ENCODE data around the gene POLQ. TPM values are rescaled to one million over a fixed set of nuclear protein-coding genes. Genes with fewer than 3 reads are reported as not detected.

Gene POLQ
- total and polyA plus RNA-seq, 7 donors, result 0.01 to 0.90 (median 0.17) TPM

- ATAC-seq (no peak), DNase-seq (no peak)
- TF ChIP-seq CTCF (IDR thresholded peaks at IDR 0.05), result no peak
- no peaks in the 10 kb centered on the region for H3K36me3 ChIP-seq (ENCODE audit: insufficient read depth in 1 of 2, low read depth in 1 of 2)
- H3K27ac ChIP-seq, result no peak overlapping the region
- no peak overlapping the region for H3K4me3 ChIP-seq
- intact Hi-C loops (cut with DNase I), result no loop called here
- H3K27me3 ChIP-seq (ENCODE audit: insufficient read depth in 3 of 3, low read length in 2 of 3), result no peaks in the 10 kb centered on the region
- peaks cover 14% of the 10 kb centered on the region for H3K9me3 ChIP-seq
- no peaks in the 10 kb centered on the region for H3K4me1 ChIP-seq
Observed at GRCh38 chr3:121515862-121516261, 29.9 kb downstream of the POLQ start.

- Histone ChIP-seq H3K27ac (no peak overlapping the region), H3K27me3 (ENCODE audit: insufficient read depth in 3 of 3, low read length in 2 of 3) (no peaks in the 10 kb centered on the region), H3K9me3 (peaks cover 14% of the 10 kb centered on the region), H3K4me3 (no peak overlapping the region), H3K4me1 (no peaks in the 10 kb centered on the region), H3K36me3 (ENCODE audit: insufficient read depth in 1 of 2, low read depth in 1 of 2) (no peaks in the 10 kb centered on the region)
- intact Hi-C loops (cut with DNase I), result no loop called here
- DNase-seq, result no peak
- 42 to 69% (median 45%) methylated on average over 2 of the region's 2 CpGs for WGBS, 3 donors
- no peak for TF ChIP-seq CTCF (IDR thresholded peaks at IDR 0.05)
- no peak for ATAC-seq
Observed at GRCh38 chr3:121515313-121515712, 30.5 kb downstream of the POLQ start.

GRCh38 chr3:121514496-121514895, 31.3 kb downstream of the POLQ start:
- DNase-seq, result no peak
- no peaks in the 10 kb centered on the region for H3K27me3 ChIP-seq (ENCODE audit: insufficient read depth in 3 of 3, low read length in 2 of 3)
- no peaks in the 10 kb centered on the region for H3K36me3 ChIP-seq (ENCODE audit: insufficient read depth in 1 of 2, low read depth in 1 of 2)
- ATAC-seq, result no peak
- H3K9me3 ChIP-seq, result peaks cover 14% of the 10 kb centered on the region
- H3K27ac ChIP-seq, result no peak overlapping the region
- intact Hi-C loops (cut with DNase I), result no loop called here
- 97 to 99% (median 98%) methylated on average over 3 of the region's 3 CpGs for WGBS, 3 donors
- H3K4me3 ChIP-seq, result no peak overlapping the region
- TF ChIP-seq CTCF (IDR thresholded peaks at IDR 0.05), result no peak
- H3K4me1 ChIP-seq, result no peaks in the 10 kb centered on the region

- H3K4me1 ChIP-seq, result no peaks in the 10 kb centered on the region
- WGBS, 3 donors, result 95 to 97% (median 95%) methylated on average over 4 of the region's 4 CpGs
- H3K27ac ChIP-seq, result no peak overlapping the region
- no peak for ATAC-seq
- no peaks in the 10 kb centered on the region for H3K27me3 ChIP-seq (ENCODE audit: insufficient read depth in 3 of 3, low read length in 2 of 3)
- no peak for TF ChIP-seq CTCF (IDR thresholded peaks at IDR 0.05)
- no peak for DNase-seq
- H3K36me3 ChIP-seq (ENCODE audit: insufficient read depth in 1 of 2, low read depth in 1 of 2), result no peaks in the 10 kb centered on the region
- intact Hi-C loops (cut with DNase I), result no loop called here
- no peak overlapping the region for H3K4me3 ChIP-seq
- no peaks in the 10 kb centered on the region for H3K9me3 ChIP-seq
Observed at GRCh38 chr3:121508389-121508788, 37.4 kb downstream of the POLQ start.

GRCh38 chr3:121505256-121505655, 40.5 kb downstream of the POLQ start:
- intact Hi-C loops (cut with DNase I), result no loop called here
- no peak for TF ChIP-seq CTCF (IDR thresholded peaks at IDR 0.05)
- Histone ChIP-seq H3K36me3 (ENCODE audit: insufficient read depth in 1 of 2, low read depth in 1 of 2) (no peaks in the 10 kb centered on the region), H3K4me1 (no peaks in the 10 kb centered on the region), H3K9me3 (no peaks in the 10 kb centered on the region), H3K27me3 (ENCODE audit: insufficient read depth in 3 of 3, low read length in 2 of 3) (no peaks in the 10 kb centered on the region), H3K4me3 (no peak overlapping the region), H3K27ac (no peak overlapping the region)
- ATAC-seq (no peak), DNase-seq (no peak)
